Activated CD4-positive, alpha-beta T cell treated with anti-CD3 and anti-CD28 coated beads, Interleukin-10, Interleukin-2, amounts not matched to agents 100 ng/mL and 50 ng/mL, durations not matched to agents 16 hours and 8 hours (primary cell): Measurements from ENCODE around the gene KLHDC7B.
"Not testable (repeated sequence)": the region's sequence is repeated elsewhere in the genome, so short reads cannot be mapped to it uniquely, and the experiment has no call there.

ENCODE experiments used
- DNase-seq: peaks from one replicate; pipeline ENCODE4 v3.0.0-alpha.2; 2020

Gene KLHDC7B

DNA sequence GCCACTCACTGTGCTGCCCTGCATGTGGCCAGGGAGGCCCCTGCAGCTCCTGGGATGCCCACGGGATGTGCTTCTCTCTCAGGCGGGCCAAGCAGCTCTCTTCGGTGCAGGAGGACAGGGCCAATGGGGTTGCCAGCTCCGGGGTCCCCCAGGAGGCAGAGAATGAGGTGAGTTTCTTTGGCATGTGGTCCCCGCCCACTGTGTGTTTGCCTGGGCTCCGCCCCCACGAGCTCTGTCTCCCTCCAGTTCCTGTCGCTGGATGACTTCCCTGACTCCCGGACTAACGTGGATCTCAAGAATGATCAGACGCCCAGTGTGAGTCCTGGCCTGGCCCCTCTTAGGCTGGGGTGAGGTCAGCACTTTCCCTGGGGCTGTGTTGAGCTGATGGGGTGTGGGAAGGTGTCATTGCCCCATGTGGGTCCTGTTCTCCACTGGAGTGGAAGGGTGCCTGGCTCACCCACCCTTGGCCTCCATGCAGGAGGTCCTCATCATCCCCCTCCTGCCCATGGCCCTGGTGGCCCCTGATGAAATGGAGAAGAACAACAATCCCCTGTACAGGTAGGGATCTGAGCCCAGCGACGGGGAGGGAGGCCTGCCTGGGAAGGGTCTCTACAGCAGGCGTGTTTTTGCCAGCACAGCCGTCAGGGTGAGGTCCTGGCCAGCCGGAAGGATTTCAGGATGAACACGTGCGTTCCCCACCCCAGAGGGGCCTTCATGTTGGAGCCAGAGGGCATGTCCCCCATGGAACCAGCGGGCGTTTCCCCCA is 28.0 kb upstream of the KLHDC7B start:
- DNase-seq, result no peak

DNA sequence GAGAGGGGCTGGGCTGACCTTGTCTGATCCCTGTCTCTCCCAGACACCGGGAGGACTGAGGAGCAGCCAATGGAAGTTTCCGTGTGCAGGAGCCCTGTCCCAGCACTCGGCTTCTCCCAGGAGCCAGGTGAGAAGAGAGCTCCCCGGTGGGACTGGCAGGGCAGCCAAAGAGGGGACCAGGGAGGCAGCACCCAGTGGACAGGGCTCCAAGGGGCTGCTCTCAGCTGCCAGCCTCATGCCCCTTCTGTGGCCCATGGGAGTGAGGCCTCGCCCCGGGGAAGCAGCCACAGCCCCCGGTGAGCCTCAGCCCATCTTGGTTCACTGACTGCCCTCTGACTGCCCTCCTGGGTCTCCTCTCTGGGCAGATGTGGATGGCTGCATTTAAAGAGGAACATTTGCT is 27.1 kb upstream of the KLHDC7B start:
- DNase-seq, result no peak

DNA sequence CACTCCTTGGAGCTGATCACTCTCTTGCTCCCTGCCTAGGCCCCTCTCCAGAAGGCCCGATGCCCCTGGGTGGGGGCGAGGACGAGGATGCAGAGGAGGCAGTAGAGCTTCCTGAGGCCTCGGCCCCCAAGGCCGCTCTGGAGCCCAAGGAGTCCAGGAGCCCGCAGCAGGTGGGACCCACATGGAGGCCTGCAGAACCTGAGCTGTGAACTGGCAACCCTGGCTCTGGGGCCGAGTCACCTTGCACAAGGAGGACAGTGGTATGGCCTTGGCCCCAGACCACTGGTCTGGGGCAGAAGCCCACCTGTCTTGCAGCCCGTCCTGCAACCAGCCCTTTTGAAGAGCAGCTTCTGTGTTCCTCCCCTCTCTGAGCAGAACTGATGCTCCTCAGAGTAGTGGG is 26.5 kb upstream of the KLHDC7B start:
- DNase-seq, result no peak

DNA sequence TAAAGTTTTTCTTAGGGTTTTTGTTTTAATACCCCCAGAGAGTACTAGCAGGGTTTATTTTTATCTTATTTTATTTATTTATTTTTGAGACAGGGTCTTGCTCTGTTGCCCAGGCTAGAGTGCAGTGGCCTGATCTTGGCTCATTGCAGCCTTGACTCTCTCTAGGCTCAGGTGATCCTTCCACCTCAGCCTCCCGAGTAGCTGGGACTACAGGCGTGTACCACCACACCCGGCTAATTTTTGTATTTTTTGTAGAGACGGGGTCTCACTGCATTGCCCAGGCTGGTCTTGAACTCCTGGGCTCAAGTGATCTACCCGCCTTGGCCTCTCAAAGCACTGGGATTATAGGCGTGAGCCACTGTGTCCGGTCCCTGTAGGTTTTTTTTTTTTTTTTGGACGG is 25.5 kb upstream of the KLHDC7B start:
- DNase-seq, result not testable (repeated sequence)

DNA sequence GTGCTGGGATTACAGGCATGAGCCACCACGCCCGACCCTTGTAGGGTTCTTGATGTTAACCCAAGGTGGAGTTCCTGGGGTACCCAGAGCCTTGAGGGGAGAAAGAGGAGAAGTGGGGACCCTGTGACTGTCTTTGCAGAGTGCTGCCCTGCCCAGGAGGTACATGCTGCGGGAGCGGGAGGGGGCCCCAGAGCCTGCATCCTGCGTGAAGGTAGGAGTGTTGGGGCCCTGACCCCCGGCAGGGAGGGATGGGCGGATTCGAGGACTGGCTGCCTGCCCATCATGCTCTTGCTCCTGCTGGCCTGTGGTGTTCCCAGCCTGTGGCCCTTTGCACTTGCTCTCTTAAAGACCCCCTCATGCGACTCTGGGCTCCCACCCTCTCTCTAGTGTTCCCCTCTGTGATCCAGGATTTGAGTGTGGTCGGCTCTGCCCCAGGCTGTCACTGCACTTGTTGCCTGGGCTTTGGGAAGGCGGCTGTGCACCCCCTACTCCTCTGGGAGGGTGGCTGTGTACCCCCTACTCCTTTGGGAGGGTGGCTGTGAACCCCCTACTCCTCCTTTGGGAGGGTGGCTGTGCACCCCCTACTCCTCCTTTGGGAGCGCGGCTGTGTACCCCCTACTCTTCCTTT is 24.8 kb upstream of the KLHDC7B start:
- no peak for DNase-seq

DNA sequence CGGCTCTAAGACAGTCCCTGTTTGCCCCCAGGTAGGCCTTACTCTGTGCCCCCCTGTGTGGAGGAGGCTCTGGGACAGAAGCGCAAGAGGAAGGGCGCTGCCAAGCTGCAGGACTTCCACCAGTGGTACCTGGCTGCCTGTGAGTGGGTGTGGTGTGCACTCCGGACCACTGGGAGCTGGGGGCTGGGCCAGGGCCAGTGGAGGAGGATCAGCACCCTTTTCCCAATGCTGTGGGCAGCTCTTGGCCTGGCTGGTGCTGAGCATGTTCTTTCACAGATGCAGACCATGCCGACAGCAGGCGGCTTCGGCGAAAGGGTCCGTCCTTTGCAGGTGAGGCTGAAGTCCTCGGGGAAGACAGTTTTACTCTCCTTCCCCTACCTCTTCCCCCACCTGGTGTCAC is 24.0 kb upstream of the KLHDC7B start:
- DNase-seq, result no peak

DNA sequence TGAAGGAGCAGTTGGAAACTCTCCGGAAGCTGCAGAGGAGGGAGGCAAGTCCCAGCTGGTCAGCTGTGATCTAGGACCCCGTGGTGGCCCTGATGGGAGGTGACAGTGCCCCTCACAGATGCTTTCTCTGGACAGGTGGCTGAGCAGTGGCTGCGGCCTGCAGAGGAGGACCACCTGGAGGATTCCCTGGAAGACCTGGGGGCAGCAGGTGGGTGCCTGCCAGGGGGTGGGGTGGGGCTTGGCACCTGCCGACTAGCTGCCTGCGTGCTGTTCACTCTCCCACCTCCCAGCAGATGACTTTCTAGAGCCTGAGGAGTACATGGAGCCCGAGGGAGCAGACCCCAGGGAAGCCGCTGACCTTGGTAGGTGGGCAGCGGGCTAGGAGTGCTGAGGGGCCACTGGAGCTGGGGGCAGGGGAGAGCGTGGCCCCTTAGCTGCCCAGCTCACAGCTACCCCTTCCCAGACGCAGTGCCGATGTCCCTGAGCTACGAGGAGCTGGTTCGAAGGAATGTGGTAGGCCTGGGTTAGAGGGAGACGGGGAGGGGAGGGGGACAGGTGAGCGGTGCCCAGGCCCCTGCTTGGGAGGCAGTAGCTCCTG is 23.4 kb upstream of the KLHDC7B start:
- no peak for DNase-seq

DNA sequence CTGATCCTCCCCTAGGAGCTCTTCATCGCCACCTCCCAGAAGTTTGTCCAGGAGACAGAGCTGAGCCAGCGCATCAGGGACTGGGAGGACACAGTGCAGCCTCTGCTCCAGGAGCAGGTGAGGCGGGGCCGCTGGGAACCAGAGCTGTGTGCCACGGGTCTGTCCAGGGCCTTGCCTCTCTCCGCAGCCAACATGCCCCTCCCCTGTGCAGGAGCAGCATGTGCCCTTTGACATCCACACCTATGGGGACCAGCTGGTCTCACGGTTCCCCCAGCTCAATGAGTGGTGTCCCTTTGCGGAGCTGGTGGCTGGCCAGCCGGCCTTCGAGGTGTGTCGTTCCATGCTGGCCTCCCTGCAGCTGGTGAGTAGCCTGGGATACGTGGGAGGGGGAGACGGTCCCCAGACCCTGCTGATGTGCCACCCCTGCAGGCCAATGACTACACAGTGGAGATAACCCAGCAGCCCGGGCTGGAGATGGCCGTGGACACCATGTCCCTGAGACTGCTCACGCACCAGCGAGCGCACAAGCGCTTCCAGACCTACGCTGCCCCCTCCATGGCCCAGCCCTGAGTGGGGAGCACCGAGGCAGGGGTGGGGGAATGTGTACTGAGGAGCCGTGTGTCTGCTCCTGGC is 22.8 kb upstream of the KLHDC7B start:
- DNase-seq, result no peak

DNA sequence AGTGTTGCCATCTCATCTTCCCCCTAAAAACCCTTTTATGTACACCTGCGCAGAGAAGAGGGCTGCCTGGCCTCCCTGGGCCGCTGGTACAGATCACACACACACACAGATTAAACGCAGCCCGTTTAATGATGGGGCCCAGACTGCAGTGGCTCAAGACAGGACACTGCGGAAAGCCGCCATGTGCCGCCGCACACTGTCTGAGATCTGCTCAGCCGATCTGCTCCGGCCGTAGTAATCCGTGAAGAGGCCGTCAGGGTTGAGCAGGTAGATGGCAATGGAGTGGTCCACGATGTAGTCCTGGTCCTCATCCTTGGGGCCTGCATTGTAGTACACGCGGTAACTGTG is 22.3 kb upstream of the KLHDC7B start:
- no peak for DNase-seq

DNA sequence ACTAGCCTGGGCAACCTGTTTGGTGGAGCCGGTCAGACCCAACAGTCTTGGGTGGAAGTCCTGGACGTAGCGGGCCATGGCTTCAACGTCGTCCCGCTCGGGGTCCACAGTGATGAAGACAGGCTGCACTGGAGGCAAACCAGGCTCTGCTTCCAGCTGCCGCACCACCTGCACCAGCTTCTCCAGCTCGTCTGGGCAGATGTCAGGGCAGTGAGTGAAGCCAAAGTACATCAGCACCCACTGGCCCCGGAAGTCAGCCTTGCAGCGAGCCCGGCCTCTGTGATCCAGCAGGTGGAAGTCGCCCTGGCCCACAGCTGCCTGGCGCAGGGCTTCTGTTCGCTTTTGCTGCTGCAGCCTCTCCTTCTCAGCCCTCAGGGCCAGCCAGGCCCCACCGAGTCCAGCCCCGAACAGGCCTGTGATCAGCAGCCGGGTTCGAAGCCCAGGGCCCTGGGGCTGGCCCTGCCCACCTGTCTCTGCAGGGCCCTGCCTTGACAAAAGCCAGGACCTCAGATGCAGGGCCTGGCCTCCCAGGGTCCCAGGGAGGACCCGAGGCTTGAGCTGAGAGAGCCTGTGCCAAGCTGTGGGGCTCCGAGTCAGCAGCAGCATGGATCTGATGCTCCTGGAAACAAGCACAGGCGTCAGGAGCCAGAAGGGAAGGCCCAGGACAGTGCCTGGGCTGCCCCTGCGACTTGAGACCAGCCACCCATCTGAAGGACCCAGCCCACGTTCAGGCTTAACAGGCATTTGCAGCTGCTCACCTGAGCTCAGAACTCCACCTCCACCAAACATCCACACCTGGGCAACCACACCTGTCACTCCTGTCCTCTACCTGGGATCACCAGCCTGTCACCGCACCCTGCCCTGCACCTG is 21.7 kb upstream of the KLHDC7B start:
- no peak for DNase-seq

DNA sequence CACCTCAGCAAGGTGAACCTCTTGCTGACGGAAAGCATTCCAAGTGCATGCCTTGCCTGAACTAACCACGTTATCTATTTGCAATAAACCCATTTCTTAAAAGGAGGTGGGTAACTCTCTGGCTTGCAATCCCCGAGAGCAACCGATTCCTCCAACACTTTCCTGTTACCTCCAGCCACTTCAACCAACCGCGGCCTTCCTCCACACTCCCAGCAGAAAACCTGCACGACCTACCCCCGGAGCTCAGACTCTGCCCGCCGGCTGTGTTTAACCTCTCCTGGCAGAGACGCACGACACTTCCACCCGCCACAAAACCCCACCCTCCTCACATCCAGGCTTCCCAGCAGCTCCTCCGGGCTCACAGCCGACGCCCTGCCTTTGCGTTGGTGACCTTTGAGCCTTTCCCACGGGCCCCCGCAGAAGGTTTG is 21.0 kb upstream of the KLHDC7B start:
- no peak for DNase-seq

DNA sequence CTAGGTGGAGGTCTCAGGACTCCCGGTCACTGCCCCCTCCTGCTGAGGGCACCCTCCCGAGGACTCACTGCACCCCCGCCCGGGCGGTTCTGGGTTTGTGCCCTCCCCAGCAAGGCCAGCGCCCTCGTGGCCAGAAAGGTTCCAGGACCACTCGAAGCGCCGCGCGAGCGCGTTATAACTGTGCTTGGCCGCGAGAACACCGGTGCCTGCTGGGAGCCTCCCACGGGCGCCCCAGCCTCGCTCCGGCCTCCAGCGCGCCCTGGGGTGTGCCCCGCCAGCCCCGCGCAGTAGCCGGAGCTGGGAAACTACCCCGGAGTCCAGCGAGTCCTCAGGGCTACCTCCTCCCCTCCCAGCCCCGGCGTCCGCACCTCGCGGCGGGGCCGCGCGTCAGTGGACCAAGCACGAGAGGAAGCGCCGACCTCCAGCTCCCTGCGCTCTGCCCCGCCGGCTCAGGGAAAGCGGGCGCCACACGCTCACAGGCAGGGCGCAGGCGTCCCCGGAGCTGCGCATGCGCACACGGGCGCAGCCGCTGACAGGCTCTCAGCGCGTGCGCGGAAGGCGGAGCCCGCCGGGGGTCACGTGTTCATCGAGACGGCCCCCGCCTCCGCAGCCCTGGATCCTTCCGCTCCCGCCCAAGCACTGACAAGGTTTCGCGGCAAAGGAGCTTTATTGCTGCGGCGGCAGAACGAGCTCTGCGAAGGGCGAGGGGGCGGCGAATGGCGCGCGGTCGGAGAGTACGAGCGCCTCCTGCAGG is 20.4 kb upstream of the KLHDC7B start, which contains the start of gene SCO2:
TSS of gene SCO2 (minus strand) at position 495 of the 754 bp plus-strand sequence. CDS start 1,187 bp downstream, outside the sequence.
- peak; percentile 99 for DNase-seq

DNA sequence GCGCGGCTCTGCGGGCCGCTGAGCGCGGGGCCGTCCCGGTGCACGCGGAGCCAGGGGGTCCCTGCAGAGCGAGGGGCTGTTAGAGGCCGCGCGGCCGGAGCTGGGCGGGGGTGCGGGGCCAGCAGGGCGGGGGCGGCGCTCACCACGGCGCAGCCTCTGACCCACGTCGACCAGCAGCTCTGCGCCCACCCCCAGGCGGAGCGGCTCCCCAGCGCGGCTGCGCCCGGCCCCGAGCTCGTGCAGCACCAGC is 19.9 kb upstream of the KLHDC7B start:
- DNase-seq, result no peak

DNA sequence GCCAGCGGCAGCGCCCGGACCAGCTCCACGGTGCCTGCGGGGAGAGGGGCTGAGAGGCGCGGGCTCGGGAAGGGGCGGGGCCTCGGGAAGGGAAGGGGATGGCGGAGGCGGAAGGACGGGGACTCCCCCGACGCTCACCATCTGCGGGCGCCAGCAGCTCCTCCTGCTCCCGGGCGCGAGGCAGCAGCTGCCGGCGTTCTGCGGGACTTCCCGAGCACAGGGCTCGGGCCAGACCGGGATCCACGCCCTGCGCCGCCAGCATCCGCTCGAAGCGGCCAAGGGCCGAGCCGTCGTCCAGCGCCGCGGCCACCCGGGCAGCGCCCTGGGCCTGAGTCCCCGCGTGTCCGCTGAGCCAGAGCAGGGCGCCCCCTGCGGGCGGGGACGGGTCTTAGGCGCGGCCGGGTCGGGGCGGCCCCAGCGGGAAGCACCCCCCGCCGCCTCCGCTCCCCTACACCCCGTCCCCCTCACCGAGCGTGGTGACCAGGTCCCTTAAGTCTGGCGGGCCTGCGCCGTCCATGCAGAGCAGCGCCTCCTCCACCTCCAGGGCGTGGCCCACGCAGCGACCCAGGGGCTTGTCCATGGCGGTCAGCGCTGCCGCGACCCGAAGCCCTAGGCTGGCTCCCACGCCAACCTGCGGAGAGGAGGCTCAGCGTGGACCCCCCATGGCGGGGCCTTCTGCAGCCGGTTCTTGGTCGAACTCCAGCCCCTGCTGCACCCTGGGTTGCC is 19.4 kb upstream of the KLHDC7B start:
- DNase-seq, result peak; percentile 93

DNA sequence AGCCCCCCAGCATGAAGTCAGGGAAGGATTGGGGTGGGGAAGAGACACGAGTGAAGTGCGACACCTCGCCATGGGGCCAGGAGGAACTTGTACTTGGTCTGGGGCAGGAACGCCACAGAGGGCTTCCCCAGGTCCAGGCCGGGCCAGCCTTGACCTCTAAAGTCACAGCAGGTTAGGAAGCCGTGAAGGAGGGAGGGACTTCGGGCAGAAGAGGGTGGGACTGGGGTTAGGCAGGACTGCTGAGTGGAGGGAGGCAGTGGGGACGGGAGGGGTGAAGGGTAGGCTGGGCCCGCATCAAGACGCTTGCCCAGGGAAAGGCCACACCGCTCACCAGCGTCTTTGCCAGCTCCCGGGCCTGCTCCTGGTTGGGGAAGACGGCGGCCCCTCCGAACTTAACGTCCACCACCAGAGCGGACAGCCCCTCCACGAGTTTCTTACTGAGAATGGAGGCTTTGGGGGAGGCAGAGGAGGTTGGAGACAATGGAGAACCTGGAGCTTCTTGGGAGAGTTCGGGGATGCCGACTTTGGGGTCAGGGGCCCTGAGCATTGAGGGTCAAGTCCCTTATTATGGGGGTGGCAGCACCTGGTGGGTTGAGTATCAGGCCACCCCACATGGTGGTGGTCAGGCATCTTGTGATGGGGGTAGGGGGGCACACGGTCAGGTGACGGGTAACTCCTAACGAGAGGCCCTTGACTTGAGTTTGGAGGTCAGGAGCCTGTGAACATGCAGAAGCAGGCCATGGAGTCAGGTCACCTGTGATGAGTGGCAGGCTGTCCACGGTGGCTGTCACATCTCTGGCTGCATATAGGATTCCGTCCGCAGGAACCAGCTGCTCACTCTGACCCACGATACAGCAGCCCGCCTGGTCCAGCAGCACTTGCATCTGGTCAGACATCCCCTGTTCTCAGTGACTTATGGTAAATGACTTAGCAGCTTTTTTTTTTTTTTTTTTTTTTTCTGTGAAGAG is 18.6 kb upstream of the KLHDC7B start:
- DNase-seq, result peak; percentile 83

DNA sequence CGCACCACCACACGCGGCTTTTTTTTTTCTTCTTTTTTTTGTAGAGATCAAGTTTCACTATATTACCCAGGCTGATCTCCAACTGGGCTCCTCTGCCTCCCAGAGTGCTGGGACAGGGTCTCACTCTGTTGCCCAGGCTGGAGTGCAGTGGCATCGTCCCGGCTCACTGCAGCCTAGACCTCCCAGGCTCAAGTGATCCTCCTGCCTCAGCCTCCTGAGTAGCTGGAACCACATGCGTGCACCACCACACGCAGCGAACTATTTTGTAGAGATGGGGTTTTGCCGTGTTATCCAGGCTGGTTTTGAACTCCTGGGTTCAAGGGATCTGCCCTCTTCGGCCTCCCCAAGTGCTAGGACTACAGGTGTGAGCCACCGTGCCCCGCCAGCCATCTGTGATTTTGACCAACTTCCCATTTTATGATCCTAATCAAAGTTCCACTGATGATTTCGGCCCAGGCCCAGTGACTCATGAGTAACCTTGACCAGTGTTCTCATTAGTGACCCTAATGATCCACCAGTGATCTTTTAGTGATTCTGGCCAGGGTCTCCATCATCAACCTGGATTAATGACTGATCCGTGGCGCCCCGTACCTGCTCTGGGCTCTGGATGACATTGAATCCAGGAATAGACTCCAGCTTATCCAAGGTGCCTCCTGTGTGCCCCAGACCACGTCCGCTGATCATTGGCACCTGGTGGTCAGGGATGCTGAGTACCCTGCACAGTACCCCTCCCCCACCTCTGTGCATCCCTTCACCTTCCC is 17.6 kb upstream of the KLHDC7B start:
- DNase-seq, result no peak

DNA sequence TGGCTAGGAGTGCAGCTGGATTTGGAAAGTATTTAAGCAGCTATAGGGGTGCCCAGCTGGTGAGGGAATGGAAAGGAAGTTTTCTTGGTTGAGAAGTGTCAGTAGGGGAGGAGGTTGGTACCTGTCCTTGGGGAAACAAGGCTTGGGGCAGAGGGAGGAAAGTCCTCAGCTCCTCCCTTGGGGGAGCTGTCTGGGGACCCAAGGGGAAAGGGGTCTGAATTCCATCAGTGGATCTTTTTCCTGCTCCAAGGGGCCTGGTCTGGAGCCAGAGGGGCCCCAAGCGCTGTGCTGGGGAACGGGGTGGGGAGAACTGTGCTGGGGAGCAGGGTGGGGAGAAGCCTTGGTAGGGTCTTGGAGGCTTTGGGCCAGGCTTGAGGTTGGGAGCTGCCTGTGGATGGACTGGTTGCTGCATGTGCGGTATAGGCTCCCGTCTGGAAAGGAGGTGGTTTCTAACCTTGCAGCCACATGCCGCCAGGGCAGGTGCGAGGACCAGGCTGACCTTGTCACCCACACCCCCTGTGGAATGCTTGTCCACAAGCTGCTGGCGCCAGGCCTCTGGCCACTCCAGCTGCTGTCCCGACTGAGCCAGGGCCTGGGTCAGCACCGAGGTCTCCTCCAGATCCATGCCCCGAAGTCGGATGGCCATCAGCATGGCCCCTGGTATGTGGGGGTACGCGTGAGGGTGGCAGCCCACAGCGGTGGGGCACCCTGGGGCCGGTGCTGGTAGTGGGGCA is 16.9 kb upstream of the KLHDC7B start:
- DNase-seq, result no peak

DNA sequence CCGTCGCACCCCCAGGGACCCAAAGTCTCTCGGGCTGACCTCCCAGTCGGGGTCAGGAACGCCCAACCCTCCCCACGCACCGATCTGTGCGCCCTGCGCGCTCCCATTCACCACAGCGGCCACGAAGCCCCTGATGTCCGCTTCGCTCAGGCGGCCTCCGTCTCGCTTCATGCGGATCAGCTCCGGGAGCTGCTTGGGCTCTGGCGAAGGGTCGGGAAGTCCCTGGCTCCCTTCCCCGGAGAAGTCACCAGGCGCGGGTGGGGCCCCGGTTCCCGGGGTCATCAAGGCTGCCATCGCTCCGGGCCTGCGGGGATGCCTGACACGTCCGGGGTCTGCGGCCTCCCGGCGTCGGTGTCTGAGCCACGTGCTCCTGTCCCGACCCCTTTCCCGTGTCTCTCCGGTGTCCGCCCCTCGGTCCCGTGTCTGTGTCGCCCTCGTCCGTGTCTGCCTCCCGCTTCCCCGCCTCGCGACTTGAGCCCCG is 16.2 kb upstream of the KLHDC7B start:
- no peak for DNase-seq
